ENCODE measurements around the gene UROC1. TPM values are rescaled to one million over a fixed set of nuclear protein-coding genes. Genes with fewer than 3 reads are reported as not detected.

UROC1 gene
- polyA plus RNA-seq, 1 of the 3 experiments (the other 2 are of a cell fraction): not detected

DNA sequence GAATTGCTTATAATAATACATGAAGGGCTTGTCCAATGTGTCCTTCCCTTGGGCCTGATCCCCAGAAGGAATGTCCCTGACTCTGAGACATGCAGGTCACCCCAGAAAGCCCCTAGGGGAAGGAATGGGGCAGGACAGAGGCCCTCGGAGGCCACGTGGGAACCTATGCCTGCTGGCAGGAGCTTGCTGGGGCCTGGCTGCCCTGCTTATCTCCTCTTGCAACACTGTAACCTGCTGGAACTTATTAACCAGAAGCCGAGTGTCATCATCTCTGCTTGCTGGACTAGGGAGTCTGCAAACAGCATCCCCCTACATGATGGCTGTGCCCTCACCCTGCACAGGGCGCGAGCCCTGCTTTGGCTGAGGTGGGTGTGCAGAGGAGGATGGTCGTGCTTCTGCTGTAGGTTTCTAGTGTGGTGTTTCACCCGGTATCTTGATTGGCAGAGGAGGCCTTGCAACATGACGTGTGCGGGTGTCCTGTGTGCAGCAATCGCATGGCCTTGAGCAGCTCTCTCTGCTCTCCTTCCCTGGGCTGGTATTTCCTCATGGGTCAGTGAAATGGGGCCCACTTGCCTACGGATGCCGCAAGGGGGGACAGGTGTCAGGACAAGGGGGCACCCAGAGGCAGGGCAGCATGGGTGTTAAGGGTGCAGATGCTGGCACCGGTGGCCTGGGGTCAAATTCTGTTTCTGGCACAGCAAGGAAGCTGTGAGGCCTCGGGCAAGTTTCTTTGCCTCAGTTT lies 11.4 kb upstream of the UROC1 start:
- Histone ChIP-seq H3K9me2 (no peaks in the 10 kb centered on the region), H3K9me3 (no peaks in the 10 kb centered on the region), H4K20me1 (ENCODE audit: insufficient read depth) (no peaks in the 10 kb centered on the region), H3K4me2 (no peak overlapping the region), H2AFZ (ENCODE audit: low read depth) (no peak overlapping the region), H3K9ac (no peak overlapping the region), H3K4me3 (ENCODE audit: low read depth in 2 of 2, low read length in 1 of 2) (no peak overlapping the region), H3K27ac (ENCODE audit: low read depth in 2 of 2, low read length in 1 of 2) (peak overlapping the region in 1 of 2 experiments; percentile 69; a peak in 2 of 4 replicates), H3K27me3 (ENCODE audit: insufficient read depth) (peaks cover 3% of the 10 kb centered on the region; the same call in 1 of the 2 replicates), H3K79me2 (ENCODE audit: insufficient read depth) (no peaks in the 10 kb centered on the region), H3F3A (replicated peaks; ENCODE audit: insufficient read depth) (no peaks in the 10 kb centered on the region), H3K36me3 (replicated peaks in 1 of 2; ENCODE audit: control insufficient read depth in 1 of 2, insufficient read depth in 2 of 2, low read length in 1 of 2) (no peaks in the 10 kb centered on the region), H3K4me1 (ENCODE audit: control insufficient read depth in 1 of 2, insufficient read depth in 2 of 2, low read depth in 1 of 2, low read length in 1 of 2) (peaks cover 0 to 33% of the 10 kb centered on the region in 2 experiments; a peak in 1 of 4 replicates)
- WGBS (ENCODE audit: low lambda C conversion rate): 64% methylated on average over 9 of the region's 14 CpGs
- ChIA-PET CTCF (interaction anchor here (0.8 to 1.8 kb wide), 2 partner anchors 84 to 1015 kb away, joined by 3 to 4 read pairs; no protein-coding TSS in a partner anchor), POLR2A (no interaction called here)
- peak; percentile 78 for DNase-seq
- TF ChIP-seq JUND (IDR thresholded peaks at IDR 0.05) (no peak), EP300 (IDR thresholded peaks at IDR 0.05; ENCODE audit: borderline replicate concordance in 1 of 2, low read depth in 1 of 2, low read length in 1 of 2) (0 out of 4 replicates have a peak, but pooled peaks of 1 of the 2 experiments have one; percentile 45), RCOR1 (IDR thresholded peaks at IDR 0.05; ENCODE audit: low read length) (peak; percentile 14; the same call in 1 of the 2 replicates)
- TF ChIP-seq, protein P1, sequence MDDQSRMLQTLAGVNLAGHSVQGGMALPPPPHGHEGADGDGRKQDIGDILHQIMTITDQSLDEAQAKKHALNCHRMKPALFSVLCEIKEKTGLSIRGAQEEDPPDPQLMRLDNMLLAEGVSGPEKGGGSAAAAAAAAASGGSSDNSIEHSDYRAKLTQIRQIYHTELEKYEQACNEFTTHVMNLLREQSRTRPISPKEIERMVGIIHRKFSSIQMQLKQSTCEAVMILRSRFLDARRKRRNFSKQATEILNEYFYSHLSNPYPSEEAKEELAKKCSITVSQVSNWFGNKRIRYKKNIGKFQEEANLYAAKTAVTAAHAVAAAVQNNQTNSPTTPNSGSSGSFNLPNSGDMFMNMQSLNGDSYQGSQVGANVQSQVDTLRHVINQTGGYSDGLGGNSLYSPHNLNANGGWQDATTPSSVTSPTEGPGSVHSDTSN (IDR thresholded peaks at IDR 0.05): no peak

DNA sequence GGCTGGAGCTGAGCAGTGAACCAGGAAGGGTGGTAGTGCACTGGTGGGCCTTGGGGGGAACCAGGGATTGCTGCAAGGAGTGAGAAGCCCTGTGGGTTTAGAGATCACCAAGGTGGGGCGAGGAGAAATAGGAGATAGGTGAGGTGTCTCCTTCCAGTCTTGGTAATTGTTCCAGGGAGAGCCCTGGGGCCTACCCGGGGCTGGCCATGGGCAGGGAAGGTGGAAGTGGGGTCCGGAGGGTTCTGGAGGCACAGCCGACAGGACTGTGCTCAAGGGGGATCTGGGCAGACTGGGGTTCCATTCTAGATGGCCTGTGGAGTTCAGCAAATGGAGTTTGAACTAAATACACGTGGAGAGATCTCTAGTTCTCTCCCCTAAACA lies 10.8 kb upstream of the UROC1 start:
- DNase-seq: no peak
- ChIA-PET CTCF (interaction anchor here (0.8 to 1.8 kb wide), 2 partner anchors 85 to 1016 kb away, joined by 3 to 4 read pairs; no protein-coding TSS in a partner anchor), POLR2A (no interaction called here)
- Histone ChIP-seq H2AFZ (ENCODE audit: low read depth) (no peak overlapping the region), H3K4me1 (ENCODE audit: control insufficient read depth in 1 of 2, insufficient read depth in 2 of 2, low read depth in 1 of 2, low read length in 1 of 2) (peaks cover 0 to 37% of the 10 kb centered on the region in 2 experiments; a peak in 1 of 4 replicates), H3K4me3 (ENCODE audit: low read depth in 2 of 2, low read length in 1 of 2) (no peak overlapping the region), H3K9me3 (no peaks in the 10 kb centered on the region), H3K27me3 (ENCODE audit: insufficient read depth) (no peaks in the 10 kb centered on the region), H3K36me3 (replicated peaks in 1 of 2; ENCODE audit: control insufficient read depth in 1 of 2, insufficient read depth in 2 of 2, low read length in 1 of 2) (no peaks in the 10 kb centered on the region), H3K79me2 (ENCODE audit: insufficient read depth) (no peaks in the 10 kb centered on the region), H3K9me2 (no peaks in the 10 kb centered on the region), H3K4me2 (no peak overlapping the region), H3F3A (replicated peaks; ENCODE audit: insufficient read depth) (no peaks in the 10 kb centered on the region), H3K9ac (no peak overlapping the region), H4K20me1 (ENCODE audit: insufficient read depth) (no peaks in the 10 kb centered on the region), H3K27ac (ENCODE audit: low read depth in 2 of 2, low read length in 1 of 2) (peak overlapping the region in 1 of 2 experiments; percentile 69; a peak in 2 of 4 replicates)
- no peak for TF ChIP-seq SIN3A (IDR thresholded peaks at IDR 0.05; ENCODE audit: borderline replicate concordance, low read depth, low read length)
- WGBS (ENCODE audit: low lambda C conversion rate): 64% methylated on average over 4 of the region's 5 CpGs

GRCh38 chr3:126527455-126528211 lies 10.1 kb upstream of the UROC1 start:
- Histone ChIP-seq H4K20me1 (ENCODE audit: insufficient read depth) (no peaks in the 10 kb centered on the region), H3K79me2 (ENCODE audit: insufficient read depth) (no peaks in the 10 kb centered on the region), H3F3A (replicated peaks; ENCODE audit: insufficient read depth) (no peaks in the 10 kb centered on the region), H2AFZ (ENCODE audit: low read depth) (no peak overlapping the region), H3K36me3 (replicated peaks in 1 of 2; ENCODE audit: control insufficient read depth in 1 of 2, insufficient read depth in 2 of 2, low read length in 1 of 2) (no peaks in the 10 kb centered on the region), H3K4me1 (ENCODE audit: control insufficient read depth in 1 of 2, insufficient read depth in 2 of 2, low read depth in 1 of 2, low read length in 1 of 2) (peaks cover 0 to 37% of the 10 kb centered on the region in 2 experiments; a peak in 1 of 4 replicates), H3K4me3 (ENCODE audit: low read depth in 2 of 2, low read length in 1 of 2) (no peak overlapping the region), H3K27ac (ENCODE audit: low read depth in 2 of 2, low read length in 1 of 2) (no peak overlapping the region), H3K9ac (no peak overlapping the region), H3K27me3 (ENCODE audit: insufficient read depth) (no peaks in the 10 kb centered on the region; the same call in 1 of the 2 replicates), H3K4me2 (no peak overlapping the region), H3K9me2 (no peaks in the 10 kb centered on the region), H3K9me3 (no peaks in the 10 kb centered on the region)
- DNase-seq: no peak
- WGBS (ENCODE audit: low lambda C conversion rate): 80% methylated on average over 3 of the region's 6 CpGs
- ChIA-PET POLR2A (no interaction called here), CTCF (interaction anchor here (1.2 to 1.8 kb wide), 3 partner anchors 86 to 1016 kb away, joined by 3 to 4 read pairs (median 3); no protein-coding TSS in a partner anchor)
- TF ChIP-seq, protein P2, sequence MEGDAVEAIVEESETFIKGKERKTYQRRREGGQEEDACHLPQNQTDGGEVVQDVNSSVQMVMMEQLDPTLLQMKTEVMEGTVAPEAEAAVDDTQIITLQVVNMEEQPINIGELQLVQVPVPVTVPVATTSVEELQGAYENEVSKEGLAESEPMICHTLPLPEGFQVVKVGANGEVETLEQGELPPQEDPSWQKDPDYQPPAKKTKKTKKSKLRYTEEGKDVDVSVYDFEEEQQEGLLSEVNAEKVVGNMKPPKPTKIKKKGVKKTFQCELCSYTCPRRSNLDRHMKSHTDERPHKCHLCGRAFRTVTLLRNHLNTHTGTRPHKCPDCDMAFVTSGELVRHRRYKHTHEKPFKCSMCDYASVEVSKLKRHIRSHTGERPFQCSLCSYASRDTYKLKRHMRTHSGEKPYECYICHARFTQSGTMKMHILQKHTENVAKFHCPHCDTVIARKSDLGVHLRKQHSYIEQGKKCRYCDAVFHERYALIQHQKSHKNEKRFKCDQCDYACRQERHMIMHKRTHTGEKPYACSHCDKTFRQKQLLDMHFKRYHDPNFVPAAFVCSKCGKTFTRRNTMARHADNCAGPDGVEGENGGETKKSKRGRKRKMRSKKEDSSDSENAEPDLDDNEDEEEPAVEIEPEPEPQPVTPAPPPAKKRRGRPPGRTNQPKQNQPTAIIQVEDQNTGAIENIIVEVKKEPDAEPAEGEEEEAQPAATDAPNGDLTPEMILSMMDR (IDR thresholded peaks at IDR 0.05): no peak
- TF ChIP-seq CHD2 (IDR thresholded peaks at IDR 0.05; ENCODE audit: low read length, partially characterized antibody): no peak
- TF ChIP-seq NFIC (IDR thresholded peaks at IDR 0.05; ENCODE audit: borderline replicate concordance): no peak
- no peak for TF ChIP-seq MEF2A (IDR thresholded peaks at IDR 0.05; ENCODE audit: borderline replicate concordance, low read depth)
- no peak for TF ChIP-seq GABPA (IDR thresholded peaks at IDR 0.05; ENCODE audit: low read depth)
- TF ChIP-seq FOXJ3 (CRISPR knock-in tag; IDR thresholded peaks at IDR 0.05): no peak
- TF ChIP-seq FOSL2 (IDR thresholded peaks at IDR 0.05; ENCODE audit: borderline replicate concordance, low read depth): no peak
- no peak for TF ChIP-seq POLR2AphosphoS5 (IDR thresholded peaks at IDR 0.05; ENCODE audit: low read depth, low read length)
- no peak for TF ChIP-seq SIN3A (IDR thresholded peaks at IDR 0.05; ENCODE audit: borderline replicate concordance, low read depth, low read length)
- no peak for TF ChIP-seq MXI1 (IDR thresholded peaks at IDR 0.05; ENCODE audit: low read depth, low read length)
- no peak for TF ChIP-seq TCF12 (IDR thresholded peaks at IDR 0.05)
- TF ChIP-seq TEAD4 (IDR thresholded peaks at IDR 0.05; ENCODE audit: borderline replicate concordance, insufficient read depth): no peak
- no peak for TF ChIP-seq ELF1 (IDR thresholded peaks at IDR 0.05)
- TF ChIP-seq JUND (IDR thresholded peaks at IDR 0.05): no peak
